DND-41 (cell line): ENCODE results near the gene TRIM33.

Source experiments
- EZH2 ChIP-seq: IDR thresholded peaks from 3 replicates; pipeline ENCODE4 v1.6.1; 2012; ENCODE audit warnings: borderline replicate concordance, low read depth, mild to moderate bottlenecking, moderate library complexity, low read length, inconsistent platforms; ENCODE audit not compliant: severe bottlenecking
- TF ChIP-seq, protein P1 (sequence below): IDR thresholded peaks from 2 replicates; pipeline ENCODE4 v1.5.1; 2012; ENCODE audit warnings: borderline replicate concordance, low read length, moderate library complexity, mild to moderate bottlenecking; ENCODE audit not compliant: poor library complexity, severe bottlenecking; ENCODE audit errors: extremely low read depth

DNA sequence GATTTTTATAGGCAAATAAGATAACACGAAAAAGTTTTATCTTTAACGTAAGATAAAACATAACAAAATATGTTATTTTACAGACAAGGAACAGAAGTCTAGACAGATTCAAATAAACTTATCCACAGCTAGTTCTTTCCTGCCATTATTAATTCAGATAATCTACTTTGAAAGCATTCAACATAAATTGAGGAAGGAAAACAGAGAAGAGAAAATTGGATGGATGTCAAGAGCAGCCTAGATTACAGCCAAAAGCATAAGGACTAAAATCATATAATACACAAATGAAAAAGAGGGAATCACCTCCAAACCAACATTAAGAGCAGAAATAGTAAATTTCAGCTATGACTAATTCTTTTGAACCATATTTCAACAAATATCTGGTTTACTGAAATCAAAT, 15.5 kb downstream of the TRIM33 start:
- TF ChIP-seq, protein P1, sequence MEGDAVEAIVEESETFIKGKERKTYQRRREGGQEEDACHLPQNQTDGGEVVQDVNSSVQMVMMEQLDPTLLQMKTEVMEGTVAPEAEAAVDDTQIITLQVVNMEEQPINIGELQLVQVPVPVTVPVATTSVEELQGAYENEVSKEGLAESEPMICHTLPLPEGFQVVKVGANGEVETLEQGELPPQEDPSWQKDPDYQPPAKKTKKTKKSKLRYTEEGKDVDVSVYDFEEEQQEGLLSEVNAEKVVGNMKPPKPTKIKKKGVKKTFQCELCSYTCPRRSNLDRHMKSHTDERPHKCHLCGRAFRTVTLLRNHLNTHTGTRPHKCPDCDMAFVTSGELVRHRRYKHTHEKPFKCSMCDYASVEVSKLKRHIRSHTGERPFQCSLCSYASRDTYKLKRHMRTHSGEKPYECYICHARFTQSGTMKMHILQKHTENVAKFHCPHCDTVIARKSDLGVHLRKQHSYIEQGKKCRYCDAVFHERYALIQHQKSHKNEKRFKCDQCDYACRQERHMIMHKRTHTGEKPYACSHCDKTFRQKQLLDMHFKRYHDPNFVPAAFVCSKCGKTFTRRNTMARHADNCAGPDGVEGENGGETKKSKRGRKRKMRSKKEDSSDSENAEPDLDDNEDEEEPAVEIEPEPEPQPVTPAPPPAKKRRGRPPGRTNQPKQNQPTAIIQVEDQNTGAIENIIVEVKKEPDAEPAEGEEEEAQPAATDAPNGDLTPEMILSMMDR: no peak
- TF ChIP-seq EZH2: no peak
